Pancreas (tissue), 10 donors: Measurements from ENCODE around the gene TSPAN13. TPM values are rescaled to one million over a fixed set of nuclear protein-coding genes. Genes with fewer than 3 reads are reported as not detected.

Experiments
- ATAC-seq, 4 donors: fragments of 200-7000 bp; cut with Tn5 transposase; one replicate each; pipeline versions ENCODE4 v1.8.0 to v1.9.1; 2020; ENCODE audit warnings: mild to moderate bottlenecking in 4 of 4, moderate library complexity in 4 of 4
- DNase-seq, 6 donors: peaks; one replicate each; pipeline ENCODE4 v3.0.0-alpha.2; 2020
- FAIRE-seq: peaks from 2 replicates; lab custom pipeline; 2012; peaks lifted over from hg19 to GRCh38; lab: Jason Lieb, UNC
- H3K27ac ChIP-seq, 4 donors: fragments of 200-600 bp; sonication (generic); 1 replicate in 3 of 4; 2 replicates in 1 of 4; pipeline versions ENCODE4 v1.5.0 to v1.8.0; 2020
- H3K27me3 ChIP-seq, 4 donors: fragments of 200-600 bp; one replicate each; pipeline ENCODE4 v1.8.0; 2021
- H3K36me3 ChIP-seq, 3 donors: fragments of 200-600 bp; sonication (generic) in 1 of 3; one replicate each; pipeline versions ENCODE4 v1.5.0 to v1.8.0; 2020 to 2021
- H3K4me1 ChIP-seq, 3 donors: fragments of 200-600 bp; one replicate each; pipeline ENCODE4 v1.8.0; 2021
- H3K4me3 ChIP-seq, 4 donors: fragments of 200-600 bp; sonication (generic) in 2 of 4; one replicate each; pipeline versions ENCODE4 v1.5.0 to v1.8.0; 2020 to 2021
- H3K9me3 ChIP-seq, 4 donors: fragments of 200-600 bp; one replicate each; pipeline ENCODE4 v1.8.0; 2021
- WGBS, 2 donors: extraction: QIAGEN DNeasy Blood & Tissue Kit; methylation state at CpG; one replicate each; pipeline ENCODE4 v1.1.7; 2013; 5-methylcytosine and 5-hydroxymethylcytosine counted together
- intact Hi-C, 3 donors: fragments of 100-400 bp; cut with DNase I; formaldehyde crosslinking; loops; one replicate each; pipeline versions ENCODE4 v1.11.1 to v1.14.2; 2022
- polyA plus RNA-seq, 2 donors: library from polyadenylated mRNA; stranded (reverse); fragments of 200-250 nt; gene quantifications; one replicate each; pipeline ENCODE4 v1.2.3, GENCODE V29; 2013
- total RNA-seq, 6 donors: library from RNA; stranded (reverse); fragmentation: NEBNext Ultra II Directional in 4 of 6; extraction: Animal tissue kit (Norgen Biotek cat#: 25700) in 4 of 6; gene quantifications; one replicate each; pipeline versions ENCODE4 v1.2.1 to v1.2.4, GENCODE V29; 2021 to 2023
- TF ChIP-seq, protein P1 (sequence below), 4 donors: fragments of 200-600 bp; sonication (generic) in 3 of 4; IDR thresholded peaks; one replicate each; pipeline versions ENCODE4 v1.5.0 to v1.8.0; 2021; ENCODE audit warnings: antibody characterized with exemption in 4 of 4
- donor health status: healthy with polysubstance abuse.
- donor health status: DM: no; HTN: no; CAD: no; lungs with moderate emphysema.
- donor health status: DM: no; HTN: no; CAD: no.
- donor health status: control.
- donor health status: control.
- donor health status: Bipolar disorder and iron deficiency.
- donor health status: DM: yes; HTN: yes; CAD: no.
- donor health status: DM: no; HTN: no; CAD: no.
- donor health status: DM: no; HTN: no; CAD: no.
- donor health status: DM: yes; HTN: yes; CAD: no.

Gene TSPAN13
- total and polyA plus RNA-seq, 8 donors, result 30.7 to 64.9 (median 53.0) TPM

GRCh38 chr7:16743236-16743635, 10.3 kb upstream of the TSPAN13 start:
- Histone ChIP-seq H3K27ac (no peak overlapping the region), H3K4me3 (no peak overlapping the region), H3K9me3 (no peaks in the 10 kb centered on the region), H3K36me3 (no peaks in the 10 kb centered on the region), H3K27me3 (no peaks in the 10 kb centered on the region), H3K4me1 (peaks cover 0 to 9% (median 0%) of the 10 kb centered on the region in 3 donors)
- FAIRE-seq, result no peak
- intact Hi-C loops, result no loop called here
- no peak for ATAC-seq
- WGBS, 2 donors, result 30 to 34% methylated on average over 4 of the region's 4 CpGs
- TF ChIP-seq, protein P1, sequence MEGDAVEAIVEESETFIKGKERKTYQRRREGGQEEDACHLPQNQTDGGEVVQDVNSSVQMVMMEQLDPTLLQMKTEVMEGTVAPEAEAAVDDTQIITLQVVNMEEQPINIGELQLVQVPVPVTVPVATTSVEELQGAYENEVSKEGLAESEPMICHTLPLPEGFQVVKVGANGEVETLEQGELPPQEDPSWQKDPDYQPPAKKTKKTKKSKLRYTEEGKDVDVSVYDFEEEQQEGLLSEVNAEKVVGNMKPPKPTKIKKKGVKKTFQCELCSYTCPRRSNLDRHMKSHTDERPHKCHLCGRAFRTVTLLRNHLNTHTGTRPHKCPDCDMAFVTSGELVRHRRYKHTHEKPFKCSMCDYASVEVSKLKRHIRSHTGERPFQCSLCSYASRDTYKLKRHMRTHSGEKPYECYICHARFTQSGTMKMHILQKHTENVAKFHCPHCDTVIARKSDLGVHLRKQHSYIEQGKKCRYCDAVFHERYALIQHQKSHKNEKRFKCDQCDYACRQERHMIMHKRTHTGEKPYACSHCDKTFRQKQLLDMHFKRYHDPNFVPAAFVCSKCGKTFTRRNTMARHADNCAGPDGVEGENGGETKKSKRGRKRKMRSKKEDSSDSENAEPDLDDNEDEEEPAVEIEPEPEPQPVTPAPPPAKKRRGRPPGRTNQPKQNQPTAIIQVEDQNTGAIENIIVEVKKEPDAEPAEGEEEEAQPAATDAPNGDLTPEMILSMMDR (IDR thresholded peaks at IDR 0.05), result no peak
- no peak for DNase-seq

DNA sequence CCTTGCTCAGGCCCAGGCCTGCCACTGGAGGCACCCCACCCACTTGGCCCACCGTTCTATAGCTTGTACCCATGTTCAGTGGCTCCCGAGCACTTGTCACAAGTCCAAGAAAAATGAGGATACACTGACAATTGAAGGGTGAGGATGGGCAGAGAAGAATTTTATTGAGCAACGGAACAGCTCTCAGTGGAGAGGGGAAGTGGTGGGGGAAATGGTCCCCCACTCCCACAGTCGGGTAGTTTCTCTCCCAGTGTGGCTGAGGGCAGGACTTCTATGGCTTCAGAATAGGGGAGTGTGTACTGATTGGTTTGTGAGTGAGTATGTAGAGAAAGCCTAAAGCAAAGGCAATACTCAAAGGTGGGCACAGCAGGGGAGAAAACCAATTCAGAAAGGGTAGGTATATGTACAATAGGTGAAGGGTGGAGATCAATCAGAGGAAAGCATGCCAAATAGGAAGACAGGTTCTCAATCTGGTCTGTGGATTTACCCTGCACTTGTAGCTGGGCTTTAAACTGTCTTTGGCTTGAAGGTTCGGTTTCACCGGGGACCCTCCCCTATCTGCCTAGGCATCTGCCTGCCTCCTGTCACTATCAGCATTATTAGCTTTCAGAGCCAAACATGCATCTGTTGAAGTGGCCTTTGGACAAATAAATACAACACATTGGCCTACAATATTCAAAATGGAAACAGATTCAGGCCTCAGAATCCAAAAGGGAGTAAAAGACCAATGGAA, 8.9 kb upstream of the TSPAN13 start:
- peaks cover 0 to 9% (median 0%) of the 10 kb centered on the region in 3 donors for H3K4me1 ChIP-seq
- no peak for ATAC-seq
- intact Hi-C loops, result no loop called here
- no peak for FAIRE-seq
- 81 to 91% methylated on average over 6 of the region's 6 CpGs for WGBS, 2 donors
- no peak for DNase-seq
- no peaks in the 10 kb centered on the region for H3K9me3 ChIP-seq
- TF ChIP-seq, protein P1 (IDR thresholded peaks at IDR 0.05), result no peak
- no peaks in the 10 kb centered on the region for H3K27me3 ChIP-seq
- no peak overlapping the region for H3K27ac ChIP-seq
- H3K36me3 ChIP-seq, result no peaks in the 10 kb centered on the region
- H3K4me3 ChIP-seq, result no peak overlapping the region

DNA sequence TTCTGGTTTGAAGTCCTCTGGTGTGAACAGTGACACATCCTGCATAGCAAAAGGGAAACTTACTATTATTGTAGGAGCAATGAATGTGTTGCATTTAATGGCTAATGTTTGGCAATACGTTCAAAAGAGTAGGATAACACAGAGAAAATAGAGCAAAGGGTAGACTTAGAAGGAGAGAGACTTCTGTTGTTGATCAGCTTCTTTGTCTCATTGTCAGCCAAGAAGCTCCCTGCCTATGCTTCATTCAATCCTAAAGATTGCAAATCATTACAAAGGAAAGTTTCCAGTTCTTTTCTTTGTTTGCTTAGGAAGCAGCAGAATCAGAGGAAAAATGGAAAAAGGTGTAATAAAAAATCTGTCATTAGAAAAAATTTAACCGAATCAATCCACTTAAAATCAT, 7.9 kb upstream of the TSPAN13 start:
- DNase-seq (no peak), FAIRE-seq (no peak), ATAC-seq (no peak)
- Histone ChIP-seq H3K27ac (no peak overlapping the region), H3K4me3 (no peak overlapping the region), H3K4me1 (peaks cover 0 to 6% (median 0%) of the 10 kb centered on the region in 3 donors), H3K27me3 (no peaks in the 10 kb centered on the region), H3K9me3 (no peaks in the 10 kb centered on the region), H3K36me3 (no peaks in the 10 kb centered on the region)
- intact Hi-C loops, result no loop called here
- 82 to 85% methylated on average over 2 of the region's 2 CpGs for WGBS, 2 donors
- TF ChIP-seq, protein P1 (IDR thresholded peaks at IDR 0.05), result no peak

- H3K4me3 ChIP-seq, result no peak overlapping the region
- DNase-seq (no peak), ATAC-seq (no peak), FAIRE-seq (no peak)
- TF ChIP-seq, protein P1 (IDR thresholded peaks at IDR 0.05), result no peak
- peaks cover 0 to 4% (median 0%) of the 10 kb centered on the region in 3 donors for H3K4me1 ChIP-seq
- WGBS, 2 donors, result 63 to 70% methylated on average over 1 of the region's 1 CpG
- intact Hi-C loops, result no loop called here
- no peaks in the 10 kb centered on the region for H3K36me3 ChIP-seq
- H3K9me3 ChIP-seq, result no peaks in the 10 kb centered on the region
- no peaks in the 10 kb centered on the region for H3K27me3 ChIP-seq
- no peak overlapping the region for H3K27ac ChIP-seq
Measured at GRCh38 chr7:16747102-16747501, 6.5 kb upstream of the TSPAN13 start.
